GM19372 (cell line): Measurements from ENCODE around the gene PTGDS.

ENCODE experiments used
- ATAC-seq: cut with Tn5 transposase; IDR thresholded peaks from one replicate; pipeline ENCODE4 v1.9.1; 2021; ENCODE audit warnings: mild to moderate bottlenecking, low read depth, moderate library complexity; ENCODE audit not compliant: unreplicated experiment

PTGDS gene

GRCh38 chr9:136957461-136957860 is 19.8 kb upstream of the PTGDS start:
- ATAC-seq = no peak

- ATAC-seq = no peak
These were observed 19.4 kb upstream of the PTGDS start for GRCh38 chr9:136957901-136958300.

- ATAC-seq = no peak
These were observed 18.8 kb upstream of the PTGDS start for GRCh38 chr9:136958473-136958872.

- ATAC-seq = no peak
These were observed 18.1 kb upstream of the PTGDS start for GRCh38 chr9:136958898-136959850.

- ATAC-seq = no peak
These were observed 16.9 kb upstream of the PTGDS start for GRCh38 chr9:136960212-136960937.

- no peak for ATAC-seq
These were observed 16.4 kb upstream of the PTGDS start for GRCh38 chr9:136960938-136961275.

- ATAC-seq = no peak
These were observed 15.8 kb upstream of the PTGDS start for GRCh38 chr9:136961279-136962065.

- no peak for ATAC-seq
These were observed 15.1 kb upstream of the PTGDS start for GRCh38 chr9:136962163-136962562.

- no peak for ATAC-seq
These were observed 14.5 kb upstream of the PTGDS start for GRCh38 chr9:136962701-136963248.

- no peak for ATAC-seq
These were observed 14.0 kb upstream of the PTGDS start for GRCh38 chr9:136963341-136963740.

- no peak for ATAC-seq
These were observed 13.6 kb upstream of the PTGDS start for GRCh38 chr9:136963751-136964150.

- no peak for ATAC-seq
These were observed 13.1 kb upstream of the PTGDS start for GRCh38 chr9:136964171-136964689.

GRCh38 chr9:136964833-136965422 is 12.4 kb upstream of the PTGDS start:
- no peak for ATAC-seq

- ATAC-seq = no peak
These were observed 11.4 kb upstream of the PTGDS start for GRCh38 chr9:136965771-136966484.

- no peak for ATAC-seq
These were observed 8.8 kb upstream of the PTGDS start for GRCh38 chr9:136968333-136969127.

GRCh38 chr9:136969150-136969549 is 8.2 kb upstream of the PTGDS start:
- ATAC-seq = no peak

- no peak for ATAC-seq
These were observed 7.5 kb upstream of the PTGDS start for GRCh38 chr9:136969774-136970173.

- no peak for ATAC-seq
These were observed 6.9 kb upstream of the PTGDS start for GRCh38 chr9:136970361-136970760.

- no peak for ATAC-seq
These were observed 5.6 kb upstream of the PTGDS start for GRCh38 chr9:136971746-136972145.
